Karpas-422 (cell line): Measurements from ENCODE around the gene UGT3A2. TPM values are rescaled to one million over a fixed set of nuclear protein-coding genes. Genes with fewer than 3 reads are reported as not detected.
"Not testable (repeated sequence)": the region's sequence is repeated elsewhere in the genome, so short reads cannot be mapped to it uniquely, and the experiment has no call there.

Experiments used
- DNase-seq: peaks from one replicate; pipeline ENCODE4 v3.0.0-alpha.2; 2015
- H2AFZ ChIP-seq: fragments of 200-600 bp; sonication (generic); 2 replicates; pipeline ENCODE4 v1.6.1; 2014; ENCODE audit warnings: antibody characterized with exemption, low read length, mixed read lengths
- H3K27ac ChIP-seq: fragments of 200-600 bp; sonication (generic); 2 replicates; pipeline ENCODE4 v1.5.1; 2014; ENCODE audit warnings: mild to moderate bottlenecking, low read length, moderate library complexity
- H3K27me3 ChIP-seq: fragments of 200-600 bp; sonication (generic); 2 replicates; pipeline ENCODE4 v1.6.1; 2014; ENCODE audit warnings: low read length, mixed read lengths
- H3K36me3 ChIP-seq: fragments of 200-600 bp; sonication (generic); 2 replicates; pipeline ENCODE4 v1.6.1; 2014; ENCODE audit warnings: low read length, mixed read lengths; ENCODE audit not compliant: insufficient read depth
- H3K4me1 ChIP-seq: fragments of 200-600 bp; sonication (generic); 2 replicates; pipeline ENCODE4 v1.6.1; 2014; ENCODE audit warnings: mild to moderate bottlenecking, low read length, mixed read lengths
- H3K4me2 ChIP-seq: fragments of 200-600 bp; sonication (generic); 2 replicates; pipeline ENCODE4 v1.6.1; 2014; ENCODE audit warnings: low read length, low read depth, mild to moderate bottlenecking; ENCODE audit not compliant: poor library complexity, severe bottlenecking
- H3K4me3 ChIP-seq: fragments of 200-600 bp; sonication (generic); 2 replicates; pipeline ENCODE4 v1.5.1; 2014; ENCODE audit warnings: mild to moderate bottlenecking, antibody characterized with exemption, low read length, mixed read lengths
- H3K79me2 ChIP-seq: fragments of 200-600 bp; sonication (generic); 2 replicates; pipeline ENCODE4 v1.6.1; 2014; ENCODE audit warnings: mild to moderate bottlenecking, low read length, mixed read lengths
- H3K9ac ChIP-seq: fragments of 200-600 bp; sonication (generic); 2 replicates; pipeline ENCODE4 v1.6.0; 2014; ENCODE audit warnings: low read length
- H3K9me2 ChIP-seq: fragments of 200-600 bp; sonication (generic), shearing (Covaris generic); replicated peaks from 2 replicates; pipeline ENCODE4 v1.6.0; 2014; ENCODE audit warnings: mild to moderate bottlenecking, low read length, moderate library complexity; ENCODE audit not compliant: insufficient read depth
- H3K9me3 ChIP-seq: fragments of 300-700, 200-600 bp; sonication (generic); 2 replicates; pipeline ENCODE4 v1.6.1; 2014; ENCODE audit warnings: low read length, mixed read lengths
- H4K20me1 ChIP-seq: fragments of 200-600 bp; sonication (generic); 2 replicates; pipeline ENCODE4 v1.6.1; 2014; ENCODE audit warnings: mild to moderate bottlenecking, antibody characterized with exemption, low read length, low read depth; ENCODE audit not compliant: insufficient read depth
- total RNA-seq: library from RNA; depleted of rRNA; stranded (reverse); fragments of >200 nt; shearing (Covaris generic); gene quantifications from 2 replicates; pipeline ENCODE4 v1.2.3, GENCODE V29; 2014; ENCODE audit warnings: low replicate concordance

The UGT3A2 gene
- total RNA-seq, 1 experiment from 2014 or later = not detected

DNA sequence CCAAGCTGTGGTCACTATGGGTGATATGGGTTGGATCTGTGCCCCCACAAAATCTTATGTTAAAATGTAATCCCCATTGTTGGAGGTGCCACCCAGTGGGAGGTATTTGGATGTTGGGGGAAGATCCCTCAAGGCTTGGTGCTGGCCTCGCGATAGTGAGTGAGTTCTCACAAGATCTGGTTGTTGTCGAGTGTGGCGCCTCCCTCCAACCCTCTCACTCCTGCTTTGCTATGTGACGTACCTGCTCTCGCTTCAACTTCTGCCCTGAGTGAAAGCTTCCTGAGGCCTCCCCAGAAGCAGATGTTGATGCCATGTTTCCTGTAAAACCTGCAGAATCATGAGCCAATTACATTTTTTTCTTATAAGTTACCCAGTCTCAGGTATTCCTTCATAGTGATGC lies 35.5 kb downstream of the UGT3A2 start:
- H3K4me2 ChIP-seq = no peak overlapping the region
- DNase-seq = no peak
- H3K9me2 ChIP-seq = no peaks in the 10 kb centered on the region
- H3K79me2 ChIP-seq = no peaks in the 10 kb centered on the region
- no peaks in the 10 kb centered on the region for H3K9me3 ChIP-seq
- no peaks in the 10 kb centered on the region for H3K36me3 ChIP-seq
- no peak overlapping the region for H3K27ac ChIP-seq
- H3K4me3 ChIP-seq = no peak overlapping the region
- H2AFZ ChIP-seq = no peak overlapping the region
- H3K27me3 ChIP-seq = no peaks in the 10 kb centered on the region
- H3K4me1 ChIP-seq = no peaks in the 10 kb centered on the region
- no peak overlapping the region for H3K9ac ChIP-seq
- H4K20me1 ChIP-seq = no peaks in the 10 kb centered on the region

DNA sequence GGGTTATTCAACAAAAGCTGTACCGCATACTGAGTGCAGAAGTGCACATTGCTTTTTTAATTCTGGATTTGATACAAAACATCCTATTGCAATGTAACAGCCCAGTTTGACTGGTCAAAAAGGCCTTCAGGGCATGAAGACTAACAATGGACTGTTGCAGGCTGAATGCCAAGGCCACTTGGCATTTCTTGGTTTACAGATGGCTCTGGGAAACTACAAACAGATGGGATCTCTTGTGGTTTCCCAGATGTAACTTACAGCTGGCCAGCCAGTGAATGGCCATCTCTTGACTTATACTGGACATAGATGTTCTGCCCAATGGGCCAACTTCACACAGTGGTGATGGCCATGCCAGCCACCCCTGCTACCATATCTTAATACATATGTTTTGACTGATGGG lies 36.8 kb downstream of the UGT3A2 start:
- DNase-seq = no peak
- H3K4me2 ChIP-seq = no peak overlapping the region
- H3K9me3 ChIP-seq = no peaks in the 10 kb centered on the region

DNA sequence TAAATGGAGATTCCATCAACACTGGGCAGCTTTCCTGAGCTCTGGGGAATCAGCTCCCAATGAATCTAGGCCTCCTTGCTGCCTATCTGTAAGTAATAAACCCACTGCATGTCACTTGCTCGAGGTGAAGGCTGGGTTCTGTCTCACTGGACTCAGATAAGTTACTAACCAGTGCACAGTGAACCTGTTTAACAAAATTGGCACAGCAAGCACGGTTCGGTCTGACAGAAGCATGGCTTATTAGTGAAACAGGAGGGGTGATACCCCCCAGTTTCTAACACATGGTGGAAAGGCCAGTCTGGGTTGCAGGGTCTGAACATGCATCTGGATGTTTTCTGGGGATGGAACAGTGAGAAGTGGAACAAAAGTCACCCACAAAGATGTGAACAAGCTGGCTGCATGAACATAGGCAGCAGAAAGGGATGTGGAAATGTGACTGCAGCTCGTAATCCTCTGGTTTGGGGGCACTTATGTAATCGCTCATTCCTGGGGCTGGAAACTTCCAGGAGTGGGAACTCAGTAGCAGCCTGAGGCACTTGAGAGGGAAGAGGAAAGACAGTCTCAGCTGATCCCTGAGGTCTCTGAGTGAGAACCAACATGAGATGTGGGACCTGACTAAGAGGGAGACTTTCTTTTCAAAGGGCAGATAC lies 37.7 kb downstream of the UGT3A2 start:
- Histone ChIP-seq H4K20me1 (no peaks in the 10 kb centered on the region), H2AFZ (no peak overlapping the region), H3K4me2 (no peak overlapping the region), H3K9ac (no peak overlapping the region), H3K27me3 (no peaks in the 10 kb centered on the region), H3K9me2 (no peaks in the 10 kb centered on the region), H3K9me3 (no peaks in the 10 kb centered on the region), H3K36me3 (no peaks in the 10 kb centered on the region), H3K27ac (no peak overlapping the region), H3K79me2 (no peaks in the 10 kb centered on the region), H3K4me3 (no peak overlapping the region), H3K4me1 (no peaks in the 10 kb centered on the region)
- DNase-seq = no peak

More for the DNA sequence above, 36.8 kb downstream of the UGT3A2 start:
- H3K9me2 ChIP-seq = no peaks in the 10 kb centered on the region
- no peak overlapping the region for H2AFZ ChIP-seq
- no peak overlapping the region for H3K9ac ChIP-seq
- no peaks in the 10 kb centered on the region for H3K36me3 ChIP-seq
- H3K27me3 ChIP-seq = no peaks in the 10 kb centered on the region
- no peak overlapping the region for H3K27ac ChIP-seq
- H4K20me1 ChIP-seq = no peaks in the 10 kb centered on the region
- H3K4me3 ChIP-seq = no peak overlapping the region
- no peaks in the 10 kb centered on the region for H3K4me1 ChIP-seq
- H3K79me2 ChIP-seq = no peaks in the 10 kb centered on the region

DNA sequence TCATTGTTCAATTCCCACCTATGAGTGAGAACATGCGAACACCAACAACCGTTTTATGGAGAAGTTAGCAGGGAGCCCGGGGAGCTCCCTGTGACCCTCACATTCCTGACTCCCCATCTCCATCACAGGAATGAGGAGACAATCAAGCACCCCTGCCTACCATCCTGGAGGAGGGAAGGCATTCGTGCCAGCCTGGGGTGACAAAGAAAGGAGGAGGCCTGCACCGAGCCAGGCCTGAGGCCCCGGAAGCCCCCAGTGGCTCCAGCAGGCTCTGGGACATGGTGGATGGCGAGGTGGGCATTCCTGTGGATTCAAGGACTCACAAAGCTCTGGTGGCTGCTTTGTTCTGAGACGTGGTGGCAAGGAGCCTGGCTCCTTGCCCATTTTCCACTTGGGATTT lies 39.0 kb downstream of the UGT3A2 start:
- DNase-seq = no peak
- H3K9ac ChIP-seq = no peak overlapping the region

DNA sequence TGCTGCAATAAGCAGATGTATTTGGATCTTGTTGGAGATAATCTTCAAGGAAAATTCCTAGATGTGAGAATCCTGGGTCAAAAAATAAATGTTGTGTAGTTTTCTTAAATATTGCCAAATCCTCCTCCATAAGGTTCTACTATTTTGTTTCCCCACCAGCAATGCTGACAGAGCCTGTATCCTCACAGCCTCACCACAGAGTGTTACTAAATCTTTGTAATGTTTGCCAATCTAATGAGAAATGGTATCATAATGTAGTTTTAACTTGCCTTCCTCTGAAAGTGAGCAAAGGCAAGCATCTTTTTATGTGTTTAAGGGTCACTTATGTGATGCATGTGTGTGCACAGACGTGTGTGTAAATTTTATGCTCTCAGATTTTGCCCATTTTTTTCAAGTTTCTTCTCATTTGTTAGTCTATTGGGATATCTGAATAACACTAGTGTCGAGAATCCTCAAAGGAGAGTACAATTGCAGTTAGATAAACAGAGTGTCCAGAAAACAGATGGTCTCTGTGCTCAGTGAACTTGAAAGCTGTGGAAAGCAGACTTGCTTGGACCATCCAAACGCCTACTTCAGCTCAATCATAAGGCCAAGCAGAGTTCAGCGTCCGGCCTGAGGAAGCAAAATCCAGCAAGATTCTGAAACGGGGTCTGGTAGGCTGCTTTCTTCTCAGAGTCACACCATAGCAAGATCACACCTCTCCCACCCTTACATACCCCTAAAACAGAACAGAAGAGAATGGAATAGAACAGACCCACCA lies 39.8 kb downstream of the UGT3A2 start:
- no peak overlapping the region for H3K9ac ChIP-seq
- no peaks in the 10 kb centered on the region for H3K9me3 ChIP-seq
- H3K27ac ChIP-seq = no peak overlapping the region
- H3K4me2 ChIP-seq = no peak overlapping the region
- no peak overlapping the region for H2AFZ ChIP-seq
- no peak overlapping the region for H3K4me3 ChIP-seq
- no peaks in the 10 kb centered on the region for H4K20me1 ChIP-seq
- no peaks in the 10 kb centered on the region for H3K9me2 ChIP-seq
- no peaks in the 10 kb centered on the region for H3K4me1 ChIP-seq
- no peaks in the 10 kb centered on the region for H3K36me3 ChIP-seq
- no peaks in the 10 kb centered on the region for H3K79me2 ChIP-seq
- H3K27me3 ChIP-seq = no peaks in the 10 kb centered on the region
- DNase-seq = no peak

More for the DNA sequence above, 39.0 kb downstream of the UGT3A2 start:
- no peak overlapping the region for H3K4me2 ChIP-seq
- H3K79me2 ChIP-seq = no peaks in the 10 kb centered on the region
- no peaks in the 10 kb centered on the region for H3K27me3 ChIP-seq
- H2AFZ ChIP-seq = no peak overlapping the region
- H3K36me3 ChIP-seq = no peaks in the 10 kb centered on the region
- H3K9me2 ChIP-seq = no peaks in the 10 kb centered on the region
- H3K9me3 ChIP-seq = no peaks in the 10 kb centered on the region
- H3K4me3 ChIP-seq = no peak overlapping the region
- no peak overlapping the region for H3K27ac ChIP-seq
- no peaks in the 10 kb centered on the region for H4K20me1 ChIP-seq
- no peaks in the 10 kb centered on the region for H3K4me1 ChIP-seq

DNA sequence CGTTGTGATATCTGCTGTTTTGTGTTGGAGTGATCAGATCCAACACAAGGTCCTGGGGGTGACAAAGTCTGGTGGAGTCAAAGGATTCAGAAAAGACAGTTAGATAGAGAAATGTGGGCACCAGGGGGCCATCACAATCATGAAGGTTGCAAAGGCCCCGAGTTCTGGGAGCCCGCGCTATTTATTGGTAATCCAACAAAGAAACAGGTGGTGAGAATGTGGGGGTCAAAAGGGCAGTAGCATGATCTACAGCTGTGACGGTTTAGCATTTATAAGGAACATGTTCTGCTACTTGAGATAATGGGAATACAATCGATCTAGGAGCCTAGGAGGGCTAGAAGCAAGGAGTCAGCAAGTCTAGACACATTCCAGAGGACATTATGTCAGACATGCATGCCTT lies 44.4 kb downstream of the UGT3A2 start:
- H2AFZ ChIP-seq, H3K27me3 ChIP-seq, DNase-seq, H3K9me3 ChIP-seq, H3K27ac ChIP-seq, H3K4me3 ChIP-seq, H3K9me2 ChIP-seq, H3K4me2 ChIP-seq, H3K79me2 ChIP-seq, H3K9ac ChIP-seq, H4K20me1 ChIP-seq, H3K4me1 ChIP-seq, H3K36me3 ChIP-seq: not testable (repeated sequence)

DNA sequence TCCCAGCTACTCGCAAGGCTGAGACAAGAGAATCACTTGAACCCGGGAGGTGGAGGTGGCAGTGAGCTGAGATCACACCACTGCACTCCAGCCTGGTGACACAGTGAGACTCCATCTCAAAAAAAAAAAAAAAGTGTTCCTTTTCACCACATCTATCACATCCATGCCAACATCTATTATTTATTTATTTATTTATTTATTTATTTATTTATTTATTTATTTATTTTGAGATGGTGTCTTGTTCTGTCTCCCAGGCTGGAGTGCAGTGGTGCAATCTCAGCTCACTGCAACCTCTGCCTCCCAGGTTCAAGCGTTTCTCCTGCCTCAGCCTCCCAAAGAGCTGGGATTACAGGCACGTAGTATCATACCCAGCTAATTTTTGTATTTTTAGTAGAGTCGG lies 47.1 kb downstream of the UGT3A2 start:
- not testable (repeated sequence) for H2AFZ ChIP-seq, H3K27ac ChIP-seq, H3K27me3 ChIP-seq, H4K20me1 ChIP-seq, H3K9me3 ChIP-seq, H3K4me3 ChIP-seq, DNase-seq, H3K79me2 ChIP-seq, H3K4me2 ChIP-seq, H3K36me3 ChIP-seq, H3K4me1 ChIP-seq, H3K9ac ChIP-seq, H3K9me2 ChIP-seq

DNA sequence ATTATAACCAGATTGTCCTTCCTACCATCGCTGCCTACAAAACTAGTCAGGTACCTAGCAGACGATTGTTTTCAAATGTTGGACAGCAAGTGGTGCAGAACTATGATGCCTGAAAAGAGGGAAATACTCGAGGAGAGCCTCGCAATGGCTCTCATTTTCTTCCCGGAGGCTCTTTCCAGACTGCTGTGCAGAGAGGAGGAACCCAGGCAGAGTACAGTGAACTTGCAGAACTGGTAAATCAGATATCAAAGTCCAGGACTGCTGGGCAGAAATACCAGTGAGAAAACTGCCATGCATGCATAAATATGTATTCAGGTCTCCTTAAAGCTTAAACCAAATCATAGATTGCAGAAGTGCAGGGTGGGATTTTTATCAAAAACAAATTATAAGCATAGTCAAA lies 49.1 kb downstream of the UGT3A2 start:
- Histone ChIP-seq H3K4me1 (no peaks in the 10 kb centered on the region), H3K27ac (no peak overlapping the region), H4K20me1 (no peaks in the 10 kb centered on the region), H3K79me2 (no peaks in the 10 kb centered on the region), H3K9me2 (no peaks in the 10 kb centered on the region), H3K4me2 (no peak overlapping the region), H2AFZ (no peak overlapping the region), H3K9ac (no peak overlapping the region), H3K36me3 (no peaks in the 10 kb centered on the region), H3K9me3 (peaks cover 3% of the 10 kb centered on the region; the same call in 1 of the 2 replicates), H3K27me3 (no peaks in the 10 kb centered on the region), H3K4me3 (no peak overlapping the region)
- no peak for DNase-seq
